ENCODE data around the gene PCGF3. TPM values are rescaled to one million over a fixed set of nuclear protein-coding genes. Genes with fewer than 3 reads are reported as not detected.

PCGF3 gene
- total and polyA plus RNA-seq, 4 donors: 11.0 to 23.3 (median 14.3) TPM

GRCh38 chr4:785332-786073 lies 79.9 kb downstream of the PCGF3 start:
- Histone ChIP-seq H3K4me3 (ENCODE audit: low read depth in 1 of 3, low read length in 3 of 3) (peak overlapping the region in 1 of 3 donors; percentile 13), H3K9ac (ENCODE audit: low read depth in 1 of 2, low read length in 2 of 2) (no peak overlapping the region), H3K27me3 (ENCODE audit: control insufficient read depth in 4 of 4, insufficient read depth in 4 of 4, low read length in 3 of 4) (no peaks in the 10 kb centered on the region), H3K9me3 (ENCODE audit: control insufficient read depth in 4 of 4, low read length in 3 of 4) (no peaks in the 10 kb centered on the region), H3K27ac (ENCODE audit: low read depth in 1 of 2, low read length in 2 of 2) (no peak overlapping the region), H3K4me1 (ENCODE audit: control insufficient read depth in 4 of 4, insufficient read depth in 4 of 4, low read length in 3 of 4) (peaks cover 12 to 42% (median 29%) of the 10 kb centered on the region in 4 donors), H3K36me3 (ENCODE audit: control insufficient read depth in 4 of 4, insufficient read depth in 3 of 4, low read depth in 1 of 4, low read length in 3 of 4) (no peaks in the 10 kb centered on the region)
- DNase-seq (ENCODE audit: low spot score): no peak
- 54% methylated on average over 57 of the region's 57 CpGs for WGBS
- TF ChIP-seq JUND (IDR thresholded peaks at IDR 0.05): no peak
- no peak for TF ChIP-seq FOXA2 (IDR thresholded peaks at IDR 0.05)
- TF ChIP-seq GABPA (IDR thresholded peaks at IDR 0.05 in 1 of 2, conservative IDR thresholded peaks at IDR 0.05 in 1 of 2): no peak
- TF ChIP-seq ATF3 (IDR thresholded peaks at IDR 0.05): no peak
- TF ChIP-seq REST (IDR thresholded peaks at IDR 0.05): no peak
- TF ChIP-seq RXRA (IDR thresholded peaks at IDR 0.05): no peak
- TF ChIP-seq TAF1 (conservative IDR thresholded peaks at IDR 0.05): no peak
- TF ChIP-seq HNF4A (conservative IDR thresholded peaks at IDR 0.05): no peak
- no peak for TF ChIP-seq SP1 (IDR thresholded peaks at IDR 0.05)
- TF ChIP-seq ZBTB33 (IDR thresholded peaks at IDR 0.05): no peak
- no peak for TF ChIP-seq CTCF (IDR thresholded peaks at IDR 0.05; ENCODE audit: low read depth, low read length, missing input control)
- TF ChIP-seq EGR1 (IDR thresholded peaks at IDR 0.05; ENCODE audit: low read depth in 2 of 2): no peak
- no peak for TF ChIP-seq HNF4G (IDR thresholded peaks at IDR 0.05)

- Histone ChIP-seq H3K27me3 (ENCODE audit: control insufficient read depth in 4 of 4, insufficient read depth in 4 of 4, low read length in 3 of 4) (no peaks in the 10 kb centered on the region), H3K4me3 (ENCODE audit: low read depth in 1 of 3, low read length in 3 of 3) (peak overlapping the region in 1 of 3 donors; percentile 13)
- TF ChIP-seq SP1 (IDR thresholded peaks at IDR 0.05) (no peak), HNF4A (conservative IDR thresholded peaks at IDR 0.05) (no peak), HNF4G (IDR thresholded peaks at IDR 0.05) (no peak), FOXA1 (IDR thresholded peaks at IDR 0.05) (no peak), NR2F2 (IDR thresholded peaks at IDR 0.05) (no peak), CTCF (IDR thresholded peaks at IDR 0.05; ENCODE audit: low read depth, low read length, missing input control) (no peak), RXRA (IDR thresholded peaks at IDR 0.05) (no peak), FOXA2 (IDR thresholded peaks at IDR 0.05) (no peak), JUND (IDR thresholded peaks at IDR 0.05) (no peak), REST (IDR thresholded peaks at IDR 0.05) (no peak), GABPA (IDR thresholded peaks at IDR 0.05 in 1 of 2, conservative IDR thresholded peaks at IDR 0.05 in 1 of 2) (no peak)
Observed at GRCh38 chr4:786074-786741, 80.6 kb downstream of the PCGF3 start.

More at GRCh38 chr4:786074-786741, 80.6 kb downstream of the PCGF3 start:
- no peak for DNase-seq (ENCODE audit: low spot score)
- H3K9ac ChIP-seq (ENCODE audit: low read depth in 1 of 2, low read length in 2 of 2): no peak overlapping the region
- peaks cover 12 to 38% (median 28%) of the 10 kb centered on the region in 4 donors for H3K4me1 ChIP-seq (ENCODE audit: control insufficient read depth in 4 of 4, insufficient read depth in 4 of 4, low read length in 3 of 4)
- H3K36me3 ChIP-seq (ENCODE audit: control insufficient read depth in 4 of 4, insufficient read depth in 3 of 4, low read depth in 1 of 4, low read length in 3 of 4): no peaks in the 10 kb centered on the region
- no peak overlapping the region for H3K27ac ChIP-seq (ENCODE audit: low read depth in 1 of 2, low read length in 2 of 2)
- no peaks in the 10 kb centered on the region for H3K9me3 ChIP-seq (ENCODE audit: control insufficient read depth in 4 of 4, low read length in 3 of 4)
- 32% methylated on average over 72 of the region's 72 CpGs for WGBS
